Right lobe of liver (tissue), 4 donors: ENCODE measurements around the gene IGSF22.

Experiments
- POLR2A ChIP-seq: fragments of 450-650 bp; IDR thresholded peaks from one replicate; pipeline ENCODE4 v1.6.1; 2017; ENCODE audit warnings: antibody characterized with exemption, mild to moderate bottlenecking
- TF ChIP-seq, protein P1 (sequence below), 4 donors: fragments of 200-600 bp in 3 of 4; fragments of 450-650 bp in 1 of 4; IDR thresholded peaks; one replicate each; pipeline versions ENCODE4 v1.5.1 to v1.8.0; 2016 to 2022; ENCODE audit warnings: antibody characterized with exemption in 4 of 4, mild to moderate bottlenecking in 2 of 4
- donor health status: DM: no; HTN: no; CAD: no.
- donor health status: DM: no; HTN: no; CAD: no.
- donor health status: DM: no; HTN: yes; CAD: no.

DNA sequence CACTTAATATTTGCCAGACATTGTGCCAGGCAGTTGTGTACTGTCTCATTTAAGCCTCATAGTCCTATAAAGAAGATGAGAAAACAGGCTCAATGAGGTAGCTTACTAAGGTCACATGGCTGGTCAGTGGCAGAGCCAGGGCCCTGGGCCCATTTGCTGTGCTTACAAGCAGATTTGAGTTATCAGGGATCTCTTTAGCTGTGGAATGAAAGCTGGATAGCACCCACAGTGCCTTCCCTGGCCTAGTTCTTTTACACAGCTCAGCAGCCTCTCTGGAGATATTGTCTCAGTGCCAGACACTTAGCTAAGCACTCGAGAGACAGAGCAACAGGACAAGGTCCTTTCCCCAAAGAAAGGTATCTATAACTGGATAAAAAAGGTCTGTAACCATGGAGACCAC lies 21.3 kb downstream of the IGSF22 start:
- TF ChIP-seq, protein P1, sequence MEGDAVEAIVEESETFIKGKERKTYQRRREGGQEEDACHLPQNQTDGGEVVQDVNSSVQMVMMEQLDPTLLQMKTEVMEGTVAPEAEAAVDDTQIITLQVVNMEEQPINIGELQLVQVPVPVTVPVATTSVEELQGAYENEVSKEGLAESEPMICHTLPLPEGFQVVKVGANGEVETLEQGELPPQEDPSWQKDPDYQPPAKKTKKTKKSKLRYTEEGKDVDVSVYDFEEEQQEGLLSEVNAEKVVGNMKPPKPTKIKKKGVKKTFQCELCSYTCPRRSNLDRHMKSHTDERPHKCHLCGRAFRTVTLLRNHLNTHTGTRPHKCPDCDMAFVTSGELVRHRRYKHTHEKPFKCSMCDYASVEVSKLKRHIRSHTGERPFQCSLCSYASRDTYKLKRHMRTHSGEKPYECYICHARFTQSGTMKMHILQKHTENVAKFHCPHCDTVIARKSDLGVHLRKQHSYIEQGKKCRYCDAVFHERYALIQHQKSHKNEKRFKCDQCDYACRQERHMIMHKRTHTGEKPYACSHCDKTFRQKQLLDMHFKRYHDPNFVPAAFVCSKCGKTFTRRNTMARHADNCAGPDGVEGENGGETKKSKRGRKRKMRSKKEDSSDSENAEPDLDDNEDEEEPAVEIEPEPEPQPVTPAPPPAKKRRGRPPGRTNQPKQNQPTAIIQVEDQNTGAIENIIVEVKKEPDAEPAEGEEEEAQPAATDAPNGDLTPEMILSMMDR (IDR thresholded peaks at IDR 0.05) = no peak
- no peak for TF ChIP-seq POLR2A
